Measurements from ENCODE around the gene CUL9.

- TF ChIP-seq CTCF (IDR thresholded peaks at IDR 0.05) (no peak), EZH2 (IDR thresholded peaks at IDR 0.05) (no peak)
These were observed 32.7 kb upstream of the CUL9 start for GRCh38 chr6:43149265-43149664.

Data from neural progenitor cell (in vitro differentiated cells).